ENCODE data around the gene PRCC.

The PRCC gene

GRCh38 chr1:156814571-156815260, 47.4 kb downstream of the PRCC start:
- no peak for DNase-seq (ENCODE audit: low read depth)

GRCh38 chr1:156815307-156815826, 48.0 kb downstream of the PRCC start:
- peak; percentile 78 for DNase-seq (ENCODE audit: low read depth)

GRCh38 chr1:156815961-156816422, 48.7 kb downstream of the PRCC start:
- DNase-seq (ENCODE audit: low read depth), result no peak

DNA sequence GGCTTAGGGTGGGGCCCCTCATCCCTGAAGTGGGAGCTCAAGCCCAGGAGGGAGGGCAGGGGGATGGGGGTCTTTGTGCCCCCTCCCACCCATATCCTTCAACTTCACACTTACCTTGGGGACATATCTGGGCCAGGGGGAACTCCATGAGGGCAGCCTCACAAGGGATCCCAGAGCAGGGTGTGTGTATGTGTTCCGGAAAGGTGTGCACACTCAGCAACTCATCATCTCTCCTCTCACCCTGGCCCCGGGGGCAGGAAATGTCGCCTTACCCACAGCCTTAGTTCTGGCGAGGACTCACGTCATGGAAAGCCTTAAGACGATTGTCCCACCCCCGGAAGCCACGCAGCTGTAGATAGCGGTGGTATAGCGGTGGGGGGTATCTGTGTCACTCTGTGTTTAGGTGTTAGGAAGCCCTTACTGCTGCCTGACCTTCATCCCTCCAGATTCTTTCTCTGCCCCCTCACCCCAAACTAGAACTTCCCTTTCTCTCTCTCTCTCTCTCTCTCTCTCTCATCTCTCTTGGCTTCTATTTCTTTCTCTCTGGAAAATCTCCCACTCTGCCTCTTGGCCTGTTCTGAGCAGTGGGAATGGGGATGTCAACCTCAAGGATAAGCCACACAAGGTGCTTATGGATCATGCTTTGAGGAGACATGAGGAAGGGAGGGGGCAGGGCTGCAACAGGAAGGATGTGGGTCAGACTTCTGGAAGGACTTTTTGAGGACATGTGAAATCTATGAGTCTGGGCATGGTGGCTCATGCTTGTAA, 49.4 kb downstream of the PRCC start, which contains the start of gene SH2D2A:
TSS of gene SH2D2A (minus strand) at position 288 of the 768 bp plus-strand sequence. CDS start at position 148, 140 bp downstream.
- no peak for DNase-seq (ENCODE audit: low read depth)

- DNase-seq (ENCODE audit: low read depth), result no peak
Observed at GRCh38 chr1:156821801-156822200, 54.5 kb downstream of the PRCC start.

DNA sequence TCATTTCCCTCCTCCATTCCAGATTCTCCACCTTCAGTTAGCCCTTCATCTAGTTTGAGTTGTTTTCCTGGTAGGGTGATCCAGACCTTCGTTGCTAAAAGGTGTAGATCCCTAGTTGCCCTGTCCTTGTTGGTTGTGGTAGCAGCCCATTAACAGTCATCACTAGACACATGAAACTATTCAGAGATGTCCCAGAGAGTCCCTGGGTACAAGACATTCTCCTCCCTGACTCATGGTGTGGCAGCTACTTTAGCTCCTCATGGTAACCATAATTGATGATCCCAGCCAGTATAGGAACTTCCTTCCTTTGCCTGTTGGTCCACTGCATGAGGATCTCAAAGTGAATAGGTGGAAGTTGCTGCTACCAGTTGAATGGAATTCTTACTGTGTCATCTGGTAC, 55.3 kb downstream of the PRCC start:
- DNase-seq (ENCODE audit: low read depth), result no peak

GRCh38 chr1:156823210-156823790, 56.0 kb downstream of the PRCC start:
- DNase-seq (ENCODE audit: low read depth), result no peak

DNA sequence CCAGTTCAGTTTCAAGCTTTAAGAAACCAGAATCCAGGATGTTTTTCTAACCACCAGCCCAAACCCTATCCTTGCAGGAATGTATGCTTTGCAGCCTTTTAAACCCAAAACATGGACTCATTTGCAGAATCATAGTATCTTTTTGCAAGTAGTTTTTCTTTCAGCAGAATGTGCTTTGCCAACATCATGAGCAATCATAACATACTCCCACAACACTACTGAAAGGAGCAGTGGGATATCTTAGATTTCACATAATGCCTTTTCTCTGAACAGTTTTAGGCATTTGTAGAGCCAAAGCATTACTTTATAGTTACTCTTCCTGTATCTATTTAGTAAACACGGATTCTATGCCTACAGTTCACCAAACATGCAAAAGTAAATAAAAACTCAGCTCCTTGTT, 59.3 kb downstream of the PRCC start:
- DNase-seq (ENCODE audit: low read depth), result no peak

DNA sequence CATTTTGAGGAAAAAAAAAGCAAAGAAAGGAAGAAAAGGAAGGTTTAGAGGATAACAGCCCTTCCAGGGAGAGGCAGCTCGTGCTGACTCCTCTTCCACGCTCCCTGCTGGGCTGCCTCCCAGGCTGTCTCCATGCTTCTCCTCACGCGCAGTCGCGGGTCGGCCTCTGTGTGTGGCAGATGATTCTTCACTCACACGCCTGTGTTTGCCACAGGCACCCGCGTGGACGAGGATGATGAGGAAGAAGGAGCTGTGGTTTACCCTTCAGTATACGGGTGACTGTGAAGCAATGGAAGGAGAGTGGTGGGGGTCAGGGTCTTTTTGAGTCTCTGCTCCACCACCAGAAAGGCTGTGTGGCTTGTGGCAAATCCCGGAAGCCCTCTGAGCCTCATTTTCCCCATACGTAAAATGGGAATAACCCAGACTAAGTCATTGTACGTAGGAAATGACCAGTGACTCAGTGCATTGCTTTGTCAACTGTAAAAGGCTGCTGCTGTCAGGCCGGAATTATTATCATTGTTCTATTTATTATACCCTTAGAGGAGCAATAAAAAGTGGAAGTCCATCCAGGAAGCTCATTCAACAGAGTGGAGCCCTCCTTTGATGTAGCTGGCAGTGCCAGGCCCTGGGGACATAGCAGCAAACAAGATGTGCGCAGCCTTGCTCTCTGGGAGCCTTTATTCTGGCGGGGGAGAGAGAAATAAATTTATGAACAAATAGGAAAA, 61.2 kb downstream of the PRCC start:
- no peak for DNase-seq (ENCODE audit: low read depth)

DNA sequence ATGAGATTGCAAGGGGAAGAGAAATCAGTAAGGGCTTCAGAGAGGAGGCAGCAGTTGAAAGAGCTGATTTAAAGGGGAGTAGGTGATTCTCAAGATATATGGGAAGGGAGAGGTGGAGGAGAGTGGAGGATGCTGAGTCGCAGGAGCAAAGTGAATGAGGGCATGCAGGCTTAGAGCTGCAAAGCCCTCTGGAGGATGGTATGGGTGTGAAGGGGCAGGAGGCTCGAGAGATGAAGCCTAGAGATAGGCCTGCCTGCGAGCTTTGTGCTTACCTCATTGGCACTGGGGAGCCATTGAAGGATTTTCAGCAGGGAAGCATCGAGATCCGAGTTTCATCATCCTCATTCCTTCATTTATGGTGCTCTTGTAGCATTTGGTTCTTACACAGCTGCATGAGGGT, 65.1 kb downstream of the PRCC start:
- no peak for DNase-seq (ENCODE audit: low read depth)

- no peak for DNase-seq (ENCODE audit: low read depth)
Observed at GRCh38 chr1:156833603-156834002, 66.3 kb downstream of the PRCC start.

GRCh38 chr1:156834322-156834721, 67.0 kb downstream of the PRCC start:
- no peak for DNase-seq (ENCODE audit: low read depth)

DNA sequence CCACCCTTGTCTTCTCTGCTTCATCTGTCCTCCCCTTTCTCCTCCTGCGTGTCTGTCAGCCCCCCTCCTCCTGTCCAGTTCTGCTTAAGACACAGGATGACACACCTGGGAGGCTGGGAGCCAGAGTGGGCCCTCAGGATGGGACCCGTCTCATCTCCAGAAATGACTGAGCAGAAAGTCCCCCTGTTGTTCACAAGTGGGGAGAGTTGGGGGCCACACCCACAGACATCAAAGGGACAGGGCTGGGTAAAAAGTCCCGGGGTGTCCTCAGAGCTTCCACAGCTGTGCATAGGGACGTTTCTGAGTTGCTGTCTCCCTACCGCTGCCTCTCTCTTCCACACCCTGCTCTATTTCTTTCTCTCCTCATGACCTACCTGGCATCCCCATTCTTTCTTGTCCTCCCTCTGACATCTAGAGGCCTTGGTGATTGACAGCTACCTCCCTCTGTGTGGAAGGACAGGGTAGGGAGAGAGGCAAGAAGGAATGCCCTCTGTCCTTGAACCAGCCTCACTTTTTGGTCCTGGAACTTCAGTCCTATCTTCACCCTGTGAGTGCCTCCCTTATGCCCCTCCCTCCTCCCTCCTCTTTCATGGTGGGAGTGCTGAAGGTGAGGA, 68.8 kb downstream of the PRCC start:
- no peak for DNase-seq (ENCODE audit: low read depth)

GRCh38 chr1:156836892-156837291, 69.6 kb downstream of the PRCC start:
- no peak for DNase-seq (ENCODE audit: low read depth)

- DNase-seq (ENCODE audit: low read depth), result no peak
Observed at GRCh38 chr1:156838972-156839371, 71.6 kb downstream of the PRCC start.

DNA sequence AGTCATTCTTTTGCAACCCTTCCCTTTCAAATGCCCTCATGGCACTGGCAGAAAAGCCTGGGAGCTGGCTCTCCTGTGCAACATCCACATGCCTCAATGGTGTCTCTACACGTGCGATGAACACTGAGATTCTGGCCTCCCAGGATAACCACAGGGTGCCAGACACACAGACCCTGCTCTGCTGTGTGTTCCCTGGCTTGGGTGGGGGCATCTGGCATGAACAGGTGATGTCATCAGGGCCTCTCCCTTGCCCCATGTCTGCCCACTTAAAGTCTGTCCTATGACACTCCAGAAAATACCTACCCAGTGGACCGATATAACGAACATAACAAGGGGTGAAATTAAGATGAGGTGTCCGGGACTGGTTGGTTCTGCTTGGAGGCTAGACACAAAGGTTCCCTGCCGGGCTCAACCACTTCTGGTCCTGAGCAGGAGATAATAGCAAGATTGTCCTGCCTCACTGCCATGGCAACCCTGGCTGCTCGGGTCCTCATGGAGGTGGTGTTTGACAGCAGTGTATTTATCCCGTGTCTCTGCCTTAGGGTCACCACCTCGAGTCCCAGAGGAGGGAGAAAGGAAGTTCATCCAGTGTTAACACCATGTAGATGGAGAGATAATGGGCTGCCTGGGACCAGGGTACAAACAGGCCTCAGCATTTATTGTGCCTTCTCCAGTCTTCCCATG, 72.2 kb downstream of the PRCC start:
- no peak for DNase-seq (ENCODE audit: low read depth)

DNA sequence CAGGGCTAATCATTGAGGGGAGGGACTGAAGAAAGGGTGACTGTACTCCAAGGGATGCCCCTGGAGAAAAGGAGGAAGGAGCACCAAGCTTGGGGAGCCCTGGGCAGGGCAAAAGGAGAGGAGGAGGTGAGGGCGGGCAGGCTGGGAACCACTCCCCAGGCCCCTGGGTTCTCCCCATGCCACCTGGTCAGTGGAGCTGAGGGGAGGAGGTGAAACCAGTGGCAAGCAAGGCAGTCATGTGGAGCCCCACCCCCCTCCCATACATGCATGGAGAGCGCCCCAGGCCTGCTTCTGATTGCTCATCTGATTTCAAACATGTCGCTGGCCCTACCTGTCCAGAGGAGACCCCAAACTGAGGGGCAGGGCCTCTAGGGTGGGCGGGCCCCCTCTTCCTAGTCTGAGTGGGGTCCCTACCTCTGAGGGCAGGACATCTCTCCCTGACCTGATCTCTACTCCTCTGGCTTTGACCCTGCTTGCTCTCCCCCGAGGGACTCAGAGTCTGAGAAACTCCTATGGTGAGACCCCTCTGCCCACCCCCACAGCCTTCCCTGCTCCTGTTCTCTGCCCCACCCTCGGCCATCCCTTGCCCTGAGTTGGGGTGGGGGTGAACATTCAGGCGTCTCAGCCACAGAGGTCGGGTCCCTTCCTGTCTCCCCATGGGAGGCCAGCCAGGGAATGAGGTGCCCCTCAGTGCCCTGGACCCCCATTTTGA, 73.0 kb downstream of the PRCC start:
- no peak for DNase-seq (ENCODE audit: low read depth)

GRCh38 chr1:156840898-156841279, 73.6 kb downstream of the PRCC start:
- no peak for DNase-seq (ENCODE audit: low read depth)

DNA sequence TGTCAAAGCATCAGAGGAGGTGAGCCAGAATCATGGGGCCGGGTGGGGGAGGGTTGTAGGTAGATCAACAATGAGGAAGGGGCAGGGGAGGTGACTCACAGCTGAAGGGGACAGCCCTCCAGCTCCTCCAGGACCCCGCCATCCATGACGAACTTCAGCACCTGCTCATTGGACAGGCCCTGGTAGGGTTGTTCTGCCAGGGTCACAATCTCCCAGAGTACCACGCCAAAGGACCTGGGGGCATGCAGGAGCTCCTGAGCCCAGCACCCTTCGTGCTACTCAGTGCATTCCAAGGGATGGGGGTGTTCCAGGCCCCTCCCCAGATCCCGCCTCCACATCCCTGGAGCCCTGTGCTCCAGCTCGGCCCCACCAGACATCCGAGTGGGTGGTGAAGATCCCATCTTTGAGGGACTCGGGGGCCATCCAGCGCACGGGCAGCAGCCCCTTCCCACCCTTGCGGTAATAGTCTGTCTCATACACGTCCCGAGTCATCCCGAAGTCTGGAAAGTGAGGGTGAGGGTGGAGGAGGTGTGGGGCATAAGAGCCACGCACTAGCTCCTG, 74.0 kb downstream of the PRCC start:
- no peak for DNase-seq (ENCODE audit: low read depth)

DNA sequence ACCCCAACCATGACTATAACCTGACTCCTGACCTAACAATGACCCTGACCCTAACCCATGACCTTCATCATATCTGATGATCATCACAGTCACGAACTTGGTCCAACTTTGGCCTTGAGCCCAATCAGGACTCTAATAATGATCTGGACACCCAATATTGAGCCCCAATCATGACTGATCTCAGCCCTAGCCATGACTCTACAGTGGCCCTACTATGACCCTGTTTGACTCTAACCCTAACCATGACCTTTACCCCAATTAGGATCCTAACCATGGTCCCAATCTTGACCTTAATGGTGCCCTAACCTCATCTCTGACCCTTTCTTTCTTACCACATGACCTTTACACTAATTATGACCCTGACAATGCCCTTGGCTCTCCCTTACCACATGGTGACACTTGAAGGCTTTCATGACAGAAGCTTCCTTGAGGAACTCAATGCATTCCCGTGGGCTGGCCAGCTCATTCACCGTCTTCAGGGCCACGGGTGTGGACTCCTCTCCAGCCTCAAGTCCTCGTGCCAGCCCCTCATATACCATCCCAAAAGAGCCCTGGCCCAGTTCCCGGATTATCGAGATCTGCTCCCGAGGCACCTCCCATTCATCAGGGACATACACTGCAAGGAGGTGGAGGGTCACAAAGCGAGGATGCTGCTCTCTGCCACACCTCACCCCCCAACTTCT, 75.4 kb downstream of the PRCC start:
- no peak for DNase-seq (ENCODE audit: low read depth)
